IPS-20b (cell line): Measurements from ENCODE around the gene PCMTD2.
"Not testable (repeated sequence)": the region's sequence is repeated elsewhere in the genome, so short reads cannot be mapped to it uniquely, and the experiment has no call there.

ENCODE experiments used
- H3K27ac ChIP-seq: one replicate; pipeline ENCODE4 v1.5.1; 2013; ENCODE audit warnings: low read length
- H3K27me3 ChIP-seq: 2 replicates; pipeline ENCODE4 v1.6.1; 2013; ENCODE audit warnings: mild to moderate bottlenecking, low read length, inconsistent platforms; ENCODE audit not compliant: insufficient read depth
- H3K36me3 ChIP-seq: 2 replicates; pipeline ENCODE4 v1.6.1; 2013; ENCODE audit warnings: low read depth, mild to moderate bottlenecking, inconsistent platforms, low read length, moderate library complexity; ENCODE audit not compliant: insufficient read depth
- H3K4me1 ChIP-seq: 2 replicates; pipeline ENCODE4 v1.6.1; 2013; ENCODE audit warnings: mild to moderate bottlenecking, control low read depth, inconsistent platforms, low read length, moderate library complexity; ENCODE audit not compliant: insufficient read depth
- H3K4me3 ChIP-seq: 2 replicates; pipeline ENCODE4 v1.5.1; 2013; ENCODE audit warnings: mild to moderate bottlenecking, low read length, inconsistent platforms
- H3K9ac ChIP-seq: 2 replicates; pipeline ENCODE4 v1.6.1; 2013; ENCODE audit warnings: low read depth, mild to moderate bottlenecking, inconsistent platforms, low read length, moderate library complexity
- H3K9me3 ChIP-seq: 2 replicates; pipeline ENCODE4 v1.6.1; 2013; ENCODE audit warnings: mild to moderate bottlenecking, low read depth, low read length, inconsistent platforms; ENCODE audit not compliant: insufficient read depth

The PCMTD2 gene

GRCh38 chr20:64269604-64270411, 14.3 kb downstream of the PCMTD2 start:
- Histone ChIP-seq H3K27me3 (no peaks in the 10 kb centered on the region), H3K4me3 (no peak overlapping the region), H3K27ac (no peak overlapping the region), H3K9ac (no peak overlapping the region), H3K4me1 (no peaks in the 10 kb centered on the region), H3K9me3 (no peaks in the 10 kb centered on the region), H3K36me3 (peaks cover 26% of the 10 kb centered on the region)

GRCh38 chr20:64271636-64272035, 16.1 kb downstream of the PCMTD2 start:
- no peaks in the 10 kb centered on the region for H3K4me1 ChIP-seq
- no peak overlapping the region for H3K9ac ChIP-seq
- H3K27me3 ChIP-seq = no peaks in the 10 kb centered on the region
- H3K27ac ChIP-seq = no peak overlapping the region
- no peaks in the 10 kb centered on the region for H3K9me3 ChIP-seq
- no peak overlapping the region for H3K4me3 ChIP-seq
- peaks cover 17% of the 10 kb centered on the region for H3K36me3 ChIP-seq

- no peak overlapping the region for H3K27ac ChIP-seq
- no peak overlapping the region for H3K4me3 ChIP-seq
Measured at GRCh38 chr20:64273109-64273508, 17.6 kb downstream of the PCMTD2 start.

GRCh38 chr20:64276817-64277216, 21.3 kb downstream of the PCMTD2 start:
- Histone ChIP-seq H3K9ac (no peak overlapping the region), H3K36me3 (peaks cover 15% of the 10 kb centered on the region), H3K27ac (no peak overlapping the region), H3K27me3 (no peaks in the 10 kb centered on the region), H3K4me1 (no peaks in the 10 kb centered on the region), H3K9me3 (peaks cover 5% of the 10 kb centered on the region; the same call in 1 of the 2 replicates), H3K4me3 (no peak overlapping the region)

More at GRCh38 chr20:64273109-64273508, 17.6 kb downstream of the PCMTD2 start:
- Histone ChIP-seq H3K9me3 (no peaks in the 10 kb centered on the region), H3K36me3 (peaks cover 15% of the 10 kb centered on the region), H3K9ac (no peak overlapping the region), H3K27me3 (no peaks in the 10 kb centered on the region), H3K4me1 (no peaks in the 10 kb centered on the region)

- Histone ChIP-seq H3K4me1 (no peaks in the 10 kb centered on the region), H3K36me3 (peaks cover 15% of the 10 kb centered on the region), H3K9ac (no peak overlapping the region), H3K9me3 (peaks cover 11% of the 10 kb centered on the region), H3K27ac (no peak overlapping the region), H3K4me3 (no peak overlapping the region), H3K27me3 (no peaks in the 10 kb centered on the region)
Measured at GRCh38 chr20:64277571-64278316, 22.2 kb downstream of the PCMTD2 start.

- no peak overlapping the region for H3K4me3 ChIP-seq
- H3K27me3 ChIP-seq = no peaks in the 10 kb centered on the region
- no peak overlapping the region for H3K27ac ChIP-seq
- H3K9me3 ChIP-seq = peaks cover 16% of the 10 kb centered on the region
- H3K36me3 ChIP-seq = peaks cover 13% of the 10 kb centered on the region
- H3K9ac ChIP-seq = no peak overlapping the region
- H3K4me1 ChIP-seq = no peaks in the 10 kb centered on the region
Measured at GRCh38 chr20:64278317-64278681, 22.8 kb downstream of the PCMTD2 start.

GRCh38 chr20:64279826-64280459, 24.4 kb downstream of the PCMTD2 start:
- Histone ChIP-seq H3K27ac (no peak overlapping the region), H3K27me3 (no peaks in the 10 kb centered on the region), H3K9me3 (peaks cover 32% of the 10 kb centered on the region), H3K4me1 (no peaks in the 10 kb centered on the region), H3K4me3 (no peak overlapping the region), H3K36me3 (no peaks in the 10 kb centered on the region), H3K9ac (no peak overlapping the region)

- no peaks in the 10 kb centered on the region for H3K36me3 ChIP-seq
- no peaks in the 10 kb centered on the region for H3K27me3 ChIP-seq
- H3K4me1 ChIP-seq = no peaks in the 10 kb centered on the region
- H3K9ac ChIP-seq = no peak overlapping the region
- H3K4me3 ChIP-seq = no peak overlapping the region
- H3K27ac ChIP-seq = no peak overlapping the region
- peaks cover 37% of the 10 kb centered on the region for H3K9me3 ChIP-seq
Measured at GRCh38 chr20:64280460-64280843, 24.9 kb downstream of the PCMTD2 start.

GRCh38 chr20:64283646-64284045, 28.1 kb downstream of the PCMTD2 start:
- Histone ChIP-seq H3K9ac (no peak overlapping the region), H3K4me1 (no peaks in the 10 kb centered on the region), H3K27me3 (no peaks in the 10 kb centered on the region), H3K4me3 (peak overlapping the region; percentile 35; the same call in 1 of the 2 replicates), H3K9me3 (peaks cover 37% of the 10 kb centered on the region), H3K36me3 (no peaks in the 10 kb centered on the region), H3K27ac (no peak overlapping the region)

GRCh38 chr20:64285579-64286446, 30.3 kb downstream of the PCMTD2 start:
- H3K9ac ChIP-seq, H3K4me1 ChIP-seq, H3K4me3 ChIP-seq, H3K27me3 ChIP-seq, H3K27ac ChIP-seq, H3K36me3 ChIP-seq: not testable (repeated sequence)
- peaks cover 32% of the 10 kb centered on the region for H3K9me3 ChIP-seq
